GM21381 (cell line): ENCODE data around the gene PRAF2.

Source experiments
- ATAC-seq: cut with Tn5 transposase; IDR thresholded peaks from one replicate; pipeline ENCODE4 v1.9.1; 2021; ENCODE audit warnings: mild to moderate bottlenecking, moderate library complexity; ENCODE audit not compliant: unreplicated experiment

PRAF2 gene

GRCh38 chrX:49043220-49043986 is 30.4 kb downstream of the PRAF2 start, which contains the start of gene TFE3:
Gene TFE3, minus strand, starts transcription at chrX:49043357. Its CDS starts 131 bp downstream, at chrX:49043226.
- ATAC-seq, result peak; percentile 92

- peak; percentile 3 for ATAC-seq
These were observed 31.1 kb downstream of the PRAF2 start for GRCh38 chrX:49042581-49043219.

GRCh38 chrX:49041744-49042580 is 31.8 kb downstream of the PRAF2 start:
- ATAC-seq, result no peak

- ATAC-seq, result no peak
These were observed 33.3 kb downstream of the PRAF2 start for GRCh38 chrX:49040376-49040955.

- ATAC-seq, result no peak
These were observed 34.0 kb downstream of the PRAF2 start for GRCh38 chrX:49039598-49040375.

GRCh38 chrX:49037883-49038475 is 35.8 kb downstream of the PRAF2 start:
- ATAC-seq, result no peak

- no peak for ATAC-seq
These were observed 43.5 kb downstream of the PRAF2 start for GRCh38 chrX:49030283-49030682.

- no peak for ATAC-seq
These were observed 43.9 kb downstream of the PRAF2 start for GRCh38 chrX:49029876-49030275.
